Stomach (tissue), 9 donors: ENCODE results near the gene PLGRKT. TPM values are rescaled to one million over a fixed set of nuclear protein-coding genes. Genes with fewer than 3 reads are reported as not detected.
"Not testable (repeated sequence)": the region's sequence is repeated elsewhere in the genome, so short reads cannot be mapped to it uniquely, and the experiment has no call there.

Experiments used
- DNase-seq, 2 donors: peaks; one replicate each; pipeline versions ENCODE4 v3.0.0 to v3.0.0-alpha.2; 2013 to 2019
- H3K27ac ChIP-seq, 5 donors: fragments of 200-600 bp in 4 of 5; sonication (generic) in 4 of 5; one replicate each; pipeline ENCODE4 v1.5.1; 2013 to 2019; ENCODE audit warnings: mild to moderate bottlenecking in 1 of 5, moderate library complexity in 1 of 5
- H3K27me3 ChIP-seq, 3 donors: fragments of 200-600 bp; sonication (generic); one replicate each; pipeline ENCODE4 v1.5.1; 2017 to 2019; ENCODE audit warnings: mixed run types in 1 of 3
- H3K36me3 ChIP-seq, 4 donors: fragments of 200-600 bp; sonication (generic); 1 replicate in 3 of 4; 2 replicates in 1 of 4; pipeline ENCODE4 v1.5.1; 2016 to 2019
- H3K4me1 ChIP-seq, 4 donors: fragments of 200-600 bp; sonication (generic); one replicate each; pipeline ENCODE4 v1.5.1; 2016 to 2019
- H3K4me3 ChIP-seq, 4 donors: fragments of 200-600 bp; sonication (generic) in 3 of 4; one replicate each; pipeline ENCODE4 v1.5.1; 2016 to 2019; ENCODE audit warnings: mild to moderate bottlenecking in 1 of 4
- H3K9me3 ChIP-seq, 4 donors: fragments of 200-600 bp; sonication (generic); one replicate each; pipeline ENCODE4 v1.5.1; 2016 to 2019
- EP300 ChIP-seq: sonication (generic); formaldehyde crosslinking; IDR thresholded peaks from one replicate; pipeline ENCODE4 v1.6.1; 2017; ENCODE audit warnings: antibody characterized with exemption
- POLR2A ChIP-seq, 4 donors: fragments of 450-650 bp; IDR thresholded peaks; one replicate each; pipeline ENCODE4 v1.6.1; 2016; ENCODE audit warnings: antibody characterized with exemption in 4 of 4, control low read depth in 2 of 4, mild to moderate bottlenecking in 1 of 4, moderate library complexity in 1 of 4
- POLR2AphosphoS5 ChIP-seq, 3 donors: sonication (generic); formaldehyde crosslinking; IDR thresholded peaks; one replicate each; pipeline ENCODE4 v1.6.1; 2016; ENCODE audit warnings: antibody characterized with exemption in 3 of 3
- WGBS, 5 donors: extraction: QIAGEN DNeasy Blood & Tissue Kit in 3 of 5; methylation state at CpG; one replicate each; pipeline versions ENCODE4 v1.1.5 to v1.1.7; 2013 to 2018; 5-methylcytosine and 5-hydroxymethylcytosine counted together
- intact Hi-C: fragments of 100-400 bp; cut with DNase I; formaldehyde crosslinking; loops from one replicate; pipeline ENCODE4 v1.15.1; 2023; ENCODE audit warnings: low total_unique reads
- polyA plus RNA-seq, 3 donors: library from polyadenylated mRNA; stranded (reverse); fragments of 200-250 nt; gene quantifications; one replicate each; pipeline ENCODE4 v1.2.3, GENCODE V29; 2013
- total RNA-seq, 5 donors: library from RNA; depleted of rRNA; stranded (reverse); fragments of >200 nt; gene quantifications; one replicate each; pipeline versions ENCODE4 v1.1.0 to v1.2.3, GENCODE V29; 2014 to 2016
- TF ChIP-seq, protein P1 (sequence below), 7 experiments: fragments of 450-650 bp in 4 of 7; fragments of 200-600 bp in 3 of 7; sonication (generic) in 3 of 7; IDR thresholded peaks; one replicate each; pipeline ENCODE4 v1.5.1; 2016 to 2019; ENCODE audit warnings: antibody characterized with exemption in 7 of 7, control low read depth in 2 of 7, mild to moderate bottlenecking in 1 of 7
- donor health status: healthy with polysubstance abuse.
- donor health status: Bipolar disorder and iron deficiency.
- donor health status: healthy.

The PLGRKT gene
- total and polyA plus RNA-seq, 8 donors: 1.2 to 69.6 (median 15.7) TPM; not detected in 1

DNA sequence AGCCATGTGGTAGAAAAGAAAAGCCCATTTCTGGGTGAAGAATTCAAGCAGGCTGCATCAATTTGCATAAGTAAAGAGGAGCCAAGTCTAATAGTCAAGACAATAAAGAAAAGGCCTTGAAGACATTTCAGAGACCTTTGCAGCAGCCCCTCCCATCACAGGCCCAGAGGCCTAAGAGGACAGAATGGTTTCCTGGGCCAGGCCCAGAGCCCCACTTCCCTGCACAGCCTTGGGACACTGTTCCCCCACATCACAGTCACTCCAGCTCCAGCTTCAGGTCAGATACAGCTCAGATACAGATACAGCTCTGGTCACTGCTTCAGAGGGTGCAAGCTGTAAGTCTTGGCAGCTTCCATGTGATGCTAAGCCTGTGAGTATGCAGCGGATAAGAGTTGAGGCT is 29.1 kb downstream of the PLGRKT start:
- intact Hi-C loops: no loop called here
- Histone ChIP-seq H3K4me1 (no peaks in the 10 kb centered on the region), H3K27ac (no peak overlapping the region), H3K27me3 (no peaks in the 10 kb centered on the region), H3K9me3 (peaks cover 5 to 35% (median 22%) of the 10 kb centered on the region in 4 donors), H3K4me3 (no peak overlapping the region), H3K36me3 (peaks cover 0 to 24% (median 8%) of the 10 kb centered on the region in 4 donors)
- TF ChIP-seq POLR2A (IDR thresholded peaks at IDR 0.05) (no peak), EP300 (no peak), POLR2AphosphoS5 (IDR thresholded peaks at IDR 0.05) (no peak)
- TF ChIP-seq, protein P1, sequence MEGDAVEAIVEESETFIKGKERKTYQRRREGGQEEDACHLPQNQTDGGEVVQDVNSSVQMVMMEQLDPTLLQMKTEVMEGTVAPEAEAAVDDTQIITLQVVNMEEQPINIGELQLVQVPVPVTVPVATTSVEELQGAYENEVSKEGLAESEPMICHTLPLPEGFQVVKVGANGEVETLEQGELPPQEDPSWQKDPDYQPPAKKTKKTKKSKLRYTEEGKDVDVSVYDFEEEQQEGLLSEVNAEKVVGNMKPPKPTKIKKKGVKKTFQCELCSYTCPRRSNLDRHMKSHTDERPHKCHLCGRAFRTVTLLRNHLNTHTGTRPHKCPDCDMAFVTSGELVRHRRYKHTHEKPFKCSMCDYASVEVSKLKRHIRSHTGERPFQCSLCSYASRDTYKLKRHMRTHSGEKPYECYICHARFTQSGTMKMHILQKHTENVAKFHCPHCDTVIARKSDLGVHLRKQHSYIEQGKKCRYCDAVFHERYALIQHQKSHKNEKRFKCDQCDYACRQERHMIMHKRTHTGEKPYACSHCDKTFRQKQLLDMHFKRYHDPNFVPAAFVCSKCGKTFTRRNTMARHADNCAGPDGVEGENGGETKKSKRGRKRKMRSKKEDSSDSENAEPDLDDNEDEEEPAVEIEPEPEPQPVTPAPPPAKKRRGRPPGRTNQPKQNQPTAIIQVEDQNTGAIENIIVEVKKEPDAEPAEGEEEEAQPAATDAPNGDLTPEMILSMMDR (IDR thresholded peaks at IDR 0.05): no peak
- WGBS, 5 donors: 97 to 100% (median 100%) methylated on average over 1 of the region's 1 CpG
- no peak for DNase-seq

DNA sequence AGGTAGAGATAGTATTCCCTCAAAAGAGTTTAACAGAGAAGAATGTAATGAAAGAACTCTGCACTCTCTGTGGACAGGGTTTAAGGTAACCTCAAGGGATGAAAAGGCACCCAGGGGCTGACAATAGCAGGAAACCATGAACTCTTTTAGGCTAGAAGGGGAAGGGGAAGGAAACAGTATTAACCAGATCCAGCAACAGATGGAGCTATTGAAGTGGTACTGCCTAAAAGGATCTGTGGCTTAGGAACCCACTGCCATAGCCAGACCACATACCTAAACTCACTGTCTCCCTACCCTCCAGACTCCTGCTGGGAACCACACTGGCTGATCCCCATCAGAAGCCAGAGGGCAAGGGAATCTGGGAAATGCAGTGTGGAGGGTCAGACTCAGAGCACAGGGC is 35.5 kb downstream of the PLGRKT start:
- Histone ChIP-seq H3K4me1 (no peaks in the 10 kb centered on the region), H3K27ac (no peak overlapping the region), H3K36me3 (no peaks in the 10 kb centered on the region), H3K4me3 (no peak overlapping the region), H3K9me3 (peaks cover 0 to 17% (median 6%) of the 10 kb centered on the region in 4 donors), H3K27me3 (no peaks in the 10 kb centered on the region)
- TF ChIP-seq POLR2AphosphoS5 (IDR thresholded peaks at IDR 0.05): no peak
- no peak for TF ChIP-seq EP300
- no peak for TF ChIP-seq POLR2A (IDR thresholded peaks at IDR 0.05)
- TF ChIP-seq, protein P1 (IDR thresholded peaks at IDR 0.05): no peak
- DNase-seq: no peak
- intact Hi-C loops: no loop called here

- intact Hi-C loops, H3K36me3 ChIP-seq, H3K4me3 ChIP-seq, H3K27ac ChIP-seq, DNase-seq, H3K27me3 ChIP-seq, H3K9me3 ChIP-seq, H3K4me1 ChIP-seq: not testable (repeated sequence)
- WGBS, 5 donors: 73 to 91% (median 86%) methylated on average over 3 of the region's 3 CpGs
Measured at GRCh38 chr9:5397547-5397946, 40.2 kb downstream of the PLGRKT start.

GRCh38 chr9:5395428-5395827 is 42.3 kb downstream of the PLGRKT start:
- H3K36me3 ChIP-seq: no peaks in the 10 kb centered on the region
- DNase-seq: no peak
- intact Hi-C loops: no loop called here
- no peak for TF ChIP-seq EP300
- TF ChIP-seq, protein P1 (IDR thresholded peaks at IDR 0.05): no peak
- TF ChIP-seq POLR2AphosphoS5 (IDR thresholded peaks at IDR 0.05): no peak
- no peak for TF ChIP-seq POLR2A (IDR thresholded peaks at IDR 0.05)
- no peak overlapping the region for H3K4me3 ChIP-seq
- H3K4me1 ChIP-seq: no peaks in the 10 kb centered on the region
- H3K9me3 ChIP-seq: no peaks in the 10 kb centered on the region
- H3K27ac ChIP-seq: no peak overlapping the region
- H3K27me3 ChIP-seq: no peaks in the 10 kb centered on the region

- intact Hi-C loops, H3K36me3 ChIP-seq, H3K9me3 ChIP-seq, DNase-seq, H3K4me1 ChIP-seq, H3K4me3 ChIP-seq, H3K27ac ChIP-seq, H3K27me3 ChIP-seq: not testable (repeated sequence)
- WGBS, 5 donors: 56 to 91% (median 86%) methylated on average over 2 of the region's 2 CpGs
Measured at GRCh38 chr9:5393976-5394375, 43.7 kb downstream of the PLGRKT start.

DNA sequence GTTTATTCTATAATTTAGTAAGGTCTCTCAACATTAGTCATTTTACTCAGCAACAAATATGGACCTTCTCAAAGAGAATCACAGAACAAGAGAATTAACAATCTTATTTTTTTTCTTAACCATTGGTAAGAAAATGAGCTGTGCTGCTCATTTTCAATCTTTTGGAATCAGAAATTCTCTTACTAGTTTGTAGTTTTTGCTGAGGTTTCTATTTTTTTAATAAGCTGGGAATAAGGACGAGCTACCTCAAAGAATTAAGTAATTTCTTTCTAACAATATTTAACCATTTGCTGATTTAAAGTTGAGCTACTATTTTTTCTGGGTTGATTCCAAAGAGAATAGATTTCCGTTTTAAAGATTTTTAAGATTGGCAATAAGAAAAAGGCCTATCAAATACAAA is 44.2 kb downstream of the PLGRKT start:
- WGBS, 5 donors: 84 to 90% (median 88%) methylated on average over 2 of the region's 2 CpGs
- TF ChIP-seq POLR2AphosphoS5 (IDR thresholded peaks at IDR 0.05) (no peak), POLR2A (IDR thresholded peaks at IDR 0.05) (no peak), EP300 (no peak)
- TF ChIP-seq, protein P1 (IDR thresholded peaks at IDR 0.05): no peak
- no peaks in the 10 kb centered on the region for H3K9me3 ChIP-seq
- no peaks in the 10 kb centered on the region for H3K27me3 ChIP-seq
- DNase-seq: no peak
- H3K4me3 ChIP-seq: no peak overlapping the region
- H3K4me1 ChIP-seq: no peaks in the 10 kb centered on the region
- H3K36me3 ChIP-seq: no peaks in the 10 kb centered on the region
- H3K27ac ChIP-seq: no peak overlapping the region
- intact Hi-C loops: no loop called here
